Astrocyte of the spinal cord (primary cell): ENCODE measurements around the gene SCD.
"Not testable (repeated sequence)": the region's sequence is repeated elsewhere in the genome, so short reads cannot be mapped to it uniquely, and the experiment has no call there.

Experiments
- DNase-seq: peaks from one replicate; pipeline ENCODE4 v3.0.0; 2011; ENCODE audit warnings: low read depth, low spot score
- H3K4me3 ChIP-seq: 2 replicates; pipeline ENCODE4 v1.5.1; 2011; ENCODE audit warnings: low read depth, mild to moderate bottlenecking, low read length, moderate library complexity
- in situ Hi-C: cut with HindIII; loops from 2 replicates; pipeline ENCODE4 v1.10.0; 2017; ENCODE audit warnings: low sequenced_read_pairs
- TF ChIP-seq, protein P1 (sequence below): IDR thresholded peaks from 2 replicates; pipeline ENCODE4 v1.5.1; 2012; ENCODE audit warnings: low read depth, mild to moderate bottlenecking, low read length, inconsistent platforms

Gene SCD

DNA sequence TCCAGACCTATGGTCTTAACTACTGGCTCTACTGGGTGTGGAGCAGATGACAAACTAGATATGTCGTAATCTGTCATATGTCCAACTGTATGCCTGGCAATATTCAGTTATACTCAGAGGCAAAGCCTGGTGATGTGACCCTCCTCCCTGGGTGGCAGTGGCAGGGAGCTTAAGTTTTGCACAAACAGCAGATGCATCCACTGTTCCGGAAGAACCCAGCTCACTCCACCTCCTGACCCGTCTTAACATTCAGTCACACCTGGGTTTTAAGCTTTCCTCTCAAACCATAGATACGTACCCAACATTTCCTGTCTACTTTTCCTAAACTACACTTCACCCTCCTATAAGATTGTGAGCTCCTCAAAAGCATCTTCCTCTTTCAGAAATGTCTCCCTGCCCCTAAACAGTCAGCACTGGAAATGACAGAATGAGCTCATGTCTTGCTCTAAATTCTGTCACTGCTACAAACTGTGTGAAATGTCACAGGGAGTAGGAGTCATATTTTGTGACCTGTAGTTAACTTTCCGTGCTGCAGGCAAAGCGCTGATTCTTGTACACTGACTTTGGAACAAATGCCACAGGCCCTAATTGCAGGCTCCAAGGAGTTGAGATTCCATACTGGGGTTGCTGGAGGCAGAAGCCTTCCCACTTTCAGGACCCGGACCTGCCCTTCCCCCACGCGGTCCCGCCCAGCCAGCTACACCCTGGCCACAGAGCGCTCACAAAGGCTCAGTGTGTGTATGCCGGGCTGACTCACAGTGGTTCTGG, 23.9 kb downstream of the SCD start:
- TF ChIP-seq, protein P1, sequence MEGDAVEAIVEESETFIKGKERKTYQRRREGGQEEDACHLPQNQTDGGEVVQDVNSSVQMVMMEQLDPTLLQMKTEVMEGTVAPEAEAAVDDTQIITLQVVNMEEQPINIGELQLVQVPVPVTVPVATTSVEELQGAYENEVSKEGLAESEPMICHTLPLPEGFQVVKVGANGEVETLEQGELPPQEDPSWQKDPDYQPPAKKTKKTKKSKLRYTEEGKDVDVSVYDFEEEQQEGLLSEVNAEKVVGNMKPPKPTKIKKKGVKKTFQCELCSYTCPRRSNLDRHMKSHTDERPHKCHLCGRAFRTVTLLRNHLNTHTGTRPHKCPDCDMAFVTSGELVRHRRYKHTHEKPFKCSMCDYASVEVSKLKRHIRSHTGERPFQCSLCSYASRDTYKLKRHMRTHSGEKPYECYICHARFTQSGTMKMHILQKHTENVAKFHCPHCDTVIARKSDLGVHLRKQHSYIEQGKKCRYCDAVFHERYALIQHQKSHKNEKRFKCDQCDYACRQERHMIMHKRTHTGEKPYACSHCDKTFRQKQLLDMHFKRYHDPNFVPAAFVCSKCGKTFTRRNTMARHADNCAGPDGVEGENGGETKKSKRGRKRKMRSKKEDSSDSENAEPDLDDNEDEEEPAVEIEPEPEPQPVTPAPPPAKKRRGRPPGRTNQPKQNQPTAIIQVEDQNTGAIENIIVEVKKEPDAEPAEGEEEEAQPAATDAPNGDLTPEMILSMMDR: no peak
- no peak overlapping the region for H3K4me3 ChIP-seq
- DNase-seq: peak; percentile 93
- in situ Hi-C loops: no loop called here

DNA sequence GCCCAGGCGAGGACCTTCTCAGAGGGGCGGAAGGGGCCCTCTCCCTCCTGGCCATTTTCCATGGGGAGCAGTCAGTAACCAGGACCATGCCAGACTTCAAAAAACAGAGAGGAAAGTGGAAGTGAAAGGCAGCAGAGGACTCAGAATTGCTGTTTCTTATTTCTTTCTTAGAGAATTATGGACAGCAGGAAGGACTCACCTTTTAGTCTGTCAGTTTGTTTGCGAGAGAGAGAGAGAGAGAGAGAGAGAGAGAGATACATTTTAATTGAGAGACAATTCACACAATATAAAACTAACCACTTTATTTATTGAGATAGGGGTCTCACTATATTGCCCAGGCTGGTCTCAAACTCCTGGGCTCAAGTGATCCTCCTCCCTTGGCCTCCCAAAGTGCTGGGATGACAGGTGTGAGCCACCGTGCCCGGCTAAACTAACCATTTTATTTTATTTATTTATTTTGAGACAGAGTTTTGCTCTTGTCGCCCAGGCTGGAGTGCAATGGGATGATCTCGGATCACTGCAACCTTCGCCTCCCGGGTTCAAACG, 24.5 kb downstream of the SCD start:
- TF ChIP-seq, protein P1: no peak
- in situ Hi-C loops: no loop called here
- no peak for DNase-seq
- H3K4me3 ChIP-seq: no peak overlapping the region

DNA sequence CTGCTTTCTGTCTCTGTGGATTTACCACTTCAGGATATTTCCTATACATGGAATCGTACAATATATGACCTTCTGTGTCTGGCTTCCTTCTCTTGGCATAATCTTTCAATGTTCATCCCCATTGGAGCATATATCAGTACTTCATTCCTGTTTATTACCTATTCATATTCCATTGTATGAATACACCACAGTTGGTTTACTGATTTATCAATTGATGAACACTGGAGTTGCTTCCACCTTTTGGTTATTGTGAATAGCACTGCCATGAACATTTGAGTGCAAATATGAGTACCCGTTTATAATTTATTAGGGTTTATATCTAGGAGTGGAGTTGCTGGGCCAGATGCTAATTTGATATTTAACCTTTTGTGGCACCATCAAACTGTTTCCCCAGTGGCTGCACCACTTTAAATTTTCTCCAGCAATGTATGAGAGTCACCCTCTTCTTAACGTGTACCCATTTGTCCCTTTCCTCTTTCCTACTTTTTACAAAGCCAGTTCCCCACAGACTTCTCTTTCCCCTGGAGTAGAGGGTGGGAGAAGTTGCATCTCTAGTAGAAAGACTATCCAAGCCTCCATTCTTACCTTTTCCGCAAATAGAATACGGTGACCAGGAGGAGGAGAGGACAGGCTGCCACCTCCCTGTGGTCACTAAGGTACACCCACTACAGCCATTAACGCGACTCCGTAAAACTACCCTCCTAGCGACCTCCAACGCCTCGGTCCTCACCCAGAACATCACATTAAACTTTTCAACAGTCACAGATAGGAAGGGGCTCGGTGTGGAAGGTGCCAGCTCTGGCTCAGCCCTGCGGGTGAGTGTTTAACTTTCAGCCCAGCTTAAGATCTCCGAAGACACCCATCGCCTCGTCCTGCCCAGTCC, 25.6 kb downstream of the SCD start:
- TF ChIP-seq, protein P1: no peak
- no peak for DNase-seq
- peak overlapping the region; percentile 14 for H3K4me3 ChIP-seq
- in situ Hi-C loops: no loop called here

DNA sequence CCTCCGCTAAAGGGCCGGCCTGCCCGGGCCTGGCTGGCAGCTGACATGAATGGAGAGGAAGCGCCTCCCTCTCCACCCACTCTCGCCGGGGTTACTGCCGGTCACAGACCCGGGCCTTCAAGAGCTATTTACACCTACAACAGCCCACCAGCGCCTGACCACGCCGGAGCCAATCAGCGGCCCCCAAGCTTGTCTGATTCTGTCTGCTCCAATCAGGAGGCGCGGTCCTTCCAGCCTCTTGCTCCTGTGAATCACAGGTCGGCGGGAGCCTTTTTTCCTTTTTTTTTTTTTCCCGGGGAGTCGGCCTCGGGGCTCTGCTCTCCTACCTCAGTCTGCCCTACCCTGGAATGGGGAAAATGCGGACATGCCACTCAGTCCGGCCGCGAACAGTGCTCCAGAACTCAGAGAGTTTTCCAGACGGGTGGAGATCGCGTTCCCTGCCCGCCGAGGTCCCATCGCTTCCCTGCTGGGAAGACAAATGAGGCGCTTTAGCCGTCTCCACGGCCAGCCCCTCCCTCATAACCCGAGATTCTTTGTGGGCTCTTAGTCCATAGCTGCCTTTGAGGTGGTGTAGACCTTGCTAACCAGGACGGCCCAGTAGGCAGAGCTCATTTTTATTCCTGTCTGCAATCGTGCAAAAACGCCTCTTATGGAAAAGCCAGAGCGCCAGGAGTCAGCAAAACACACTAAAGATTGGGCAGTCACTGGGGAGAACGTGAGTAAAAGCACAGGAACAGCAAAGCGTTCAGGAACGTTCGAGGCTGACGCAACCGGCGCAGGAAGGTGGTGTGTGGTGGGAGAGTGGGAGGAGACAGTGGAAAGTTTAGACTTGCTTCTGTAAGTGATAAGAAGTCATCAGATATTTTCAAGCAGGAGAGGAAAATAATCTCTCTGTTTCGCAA, 26.5 kb downstream of the SCD start:
- peak overlapping the region; percentile 61 for H3K4me3 ChIP-seq
- in situ Hi-C loops: no loop called here
- DNase-seq: peak; percentile 100
- TF ChIP-seq, protein P1: no peak

DNA sequence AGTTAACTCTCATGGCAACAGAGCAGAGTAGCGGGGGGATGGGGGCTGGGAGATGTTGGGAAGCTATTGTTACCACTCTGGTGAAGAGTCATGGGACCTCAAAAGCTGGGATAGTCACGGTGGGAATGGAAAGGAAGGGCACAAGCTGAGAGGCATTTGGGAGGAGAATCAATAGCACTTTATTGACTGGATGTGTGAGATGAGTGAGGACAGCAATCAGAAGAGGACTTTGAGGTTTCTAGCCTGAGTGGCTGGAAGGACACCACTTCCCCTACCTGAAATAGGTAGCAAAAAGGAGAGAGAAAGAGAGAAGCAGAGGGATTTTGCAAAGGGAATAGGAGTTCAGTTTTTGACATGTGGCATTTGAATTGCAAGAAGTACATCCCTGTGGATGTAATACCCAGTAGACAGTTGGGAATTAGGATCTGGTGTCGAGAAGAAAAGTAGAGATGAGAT, 27.2 kb downstream of the SCD start:
- TF ChIP-seq, protein P1: no peak
- in situ Hi-C loops: no loop called here
- DNase-seq: peak; percentile 29
- peak overlapping the region; percentile 61 for H3K4me3 ChIP-seq

DNA sequence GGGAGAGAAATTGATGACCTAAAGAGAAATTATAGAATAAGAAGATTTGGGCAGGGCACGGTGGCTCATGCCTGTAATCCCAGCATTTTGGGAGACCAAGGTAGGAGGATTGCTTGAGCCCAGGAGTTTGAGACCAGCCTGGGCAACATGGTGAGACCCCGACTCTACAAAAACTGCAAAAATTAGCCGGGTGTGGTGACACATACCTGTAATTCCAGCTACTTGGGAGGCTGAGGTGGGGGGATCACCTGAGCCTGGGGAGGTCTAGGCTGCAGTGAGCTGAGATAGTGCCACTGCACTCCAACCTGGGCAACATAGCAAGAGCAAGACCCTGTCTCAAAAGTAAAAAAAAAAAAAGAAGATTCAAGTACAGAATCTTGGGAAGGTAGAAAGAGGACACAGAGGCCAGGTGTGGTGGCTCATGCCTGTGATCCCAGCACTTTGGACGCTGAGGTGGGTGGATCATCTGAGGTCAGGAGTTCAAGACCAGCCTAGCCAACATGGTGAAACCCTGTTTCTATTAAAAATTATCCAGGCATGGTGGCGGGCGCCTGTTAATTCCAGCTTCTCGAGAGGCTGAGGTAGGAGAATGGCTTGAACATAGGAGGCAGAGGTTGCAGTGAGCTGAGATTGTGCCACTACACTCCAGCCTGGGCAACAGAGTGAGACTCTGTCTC, 27.8 kb downstream of the SCD start:
- H3K4me3 ChIP-seq: peak overlapping the region; percentile 61
- in situ Hi-C loops, DNase-seq: not testable (repeated sequence)

DNA sequence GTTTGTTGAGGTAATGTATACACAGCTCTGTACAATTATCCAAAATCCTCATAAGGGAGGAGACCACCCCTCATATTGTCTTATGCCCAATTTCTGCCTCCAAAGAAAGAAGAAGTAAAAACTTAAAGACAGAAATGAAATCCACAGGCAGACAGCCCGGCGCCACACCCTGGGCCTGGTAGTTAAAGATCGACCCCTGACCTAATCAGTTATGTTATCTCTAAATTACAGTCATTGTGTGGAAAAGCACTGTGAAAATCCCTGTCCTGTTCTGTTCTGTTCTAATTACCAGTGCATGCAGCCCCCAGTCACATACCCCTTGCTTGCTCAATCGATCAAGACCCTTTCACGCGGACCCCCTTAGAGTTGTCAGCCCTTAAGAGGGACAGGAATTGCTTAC, 29.6 kb downstream of the SCD start:
- in situ Hi-C loops, DNase-seq, H3K4me3 ChIP-seq: not testable (repeated sequence)
